Parathyroid adenoma (tissue), 2 donors: Measurements from ENCODE around the gene CXCL10.
"Not testable (repeated sequence)": the region's sequence is repeated elsewhere in the genome, so short reads cannot be mapped to it uniquely, and the experiment has no call there.

Experiments used
- H2AFZ ChIP-seq: fragments of 300-600 bp; sonication (generic); one replicate; pipeline ENCODE4 v1.7.0; 2017; ENCODE audit warnings: antibody characterized with exemption, mild to moderate bottlenecking
- H3K27ac ChIP-seq: fragments of 300-600 bp; sonication (generic); one replicate; pipeline ENCODE4 v1.7.0; 2017
- H3K27me3 ChIP-seq: fragments of 300-600 bp; sonication (generic); one replicate; pipeline ENCODE4 v1.7.0; 2017; ENCODE audit warnings: low read length; ENCODE audit not compliant: control insufficient read depth, insufficient read depth
- H3K36me3 ChIP-seq: fragments of 300-600 bp; sonication (generic); one replicate; pipeline ENCODE4 v1.7.0; 2017; ENCODE audit warnings: low read length; ENCODE audit not compliant: control insufficient read depth, insufficient read depth
- H3K4me1 ChIP-seq: fragments of 300-600 bp; sonication (generic); one replicate; pipeline ENCODE4 v1.7.0; 2017; ENCODE audit warnings: control low read depth
- H3K4me2 ChIP-seq: fragments of 300-600 bp; sonication (generic); one replicate; pipeline ENCODE4 v1.7.0; 2017; ENCODE audit warnings: low read length
- H3K4me3 ChIP-seq: fragments of 300-600 bp; sonication (generic); one replicate; pipeline ENCODE4 v1.7.0; 2017; ENCODE audit warnings: low read depth, low read length
- H3K79me2 ChIP-seq: fragments of 300-600 bp; sonication (generic); one replicate; pipeline ENCODE4 v1.7.0; 2017; ENCODE audit warnings: control low read depth
- H3K9ac ChIP-seq: fragments of 300-600 bp; sonication (generic); one replicate; pipeline ENCODE4 v1.7.0; 2017; ENCODE audit warnings: mild to moderate bottlenecking
- H3K9me3 ChIP-seq: fragments of 300-600 bp; sonication (generic); one replicate; pipeline ENCODE4 v1.7.0; 2017; ENCODE audit warnings: low read length; ENCODE audit not compliant: control insufficient read depth
- CTCF ChIP-seq: fragments of 300-600 bp; sonication (generic); IDR thresholded peaks from one replicate; pipeline ENCODE4 v1.7.0; 2017; ENCODE audit warnings: antibody characterized with exemption, mild to moderate bottlenecking
- donor health status: primary hyperparathyroidism.

CXCL10 gene

GRCh38 chr4:76001700-76002099 lies 21.6 kb downstream of the CXCL10 start:
- H3K36me3 ChIP-seq = no peaks in the 10 kb centered on the region
- H3K9ac ChIP-seq = no peak overlapping the region
- H3K79me2 ChIP-seq = no peaks in the 10 kb centered on the region
- H2AFZ ChIP-seq = no peak overlapping the region
- H3K27ac ChIP-seq = no peak overlapping the region
- no peaks in the 10 kb centered on the region for H3K9me3 ChIP-seq
- H3K4me2 ChIP-seq = no peak overlapping the region
- H3K27me3 ChIP-seq = no peaks in the 10 kb centered on the region
- no peaks in the 10 kb centered on the region for H3K4me1 ChIP-seq
- no peak for TF ChIP-seq CTCF
- no peak overlapping the region for H3K4me3 ChIP-seq

- Histone ChIP-seq H3K36me3 (no peaks in the 10 kb centered on the region), H3K9ac (no peak overlapping the region), H3K4me2 (no peak overlapping the region), H3K4me3 (no peak overlapping the region), H3K27ac (no peak overlapping the region), H3K27me3 (no peaks in the 10 kb centered on the region), H3K4me1 (no peaks in the 10 kb centered on the region), H3K79me2 (no peaks in the 10 kb centered on the region), H2AFZ (no peak overlapping the region), H3K9me3 (no peaks in the 10 kb centered on the region)
- no peak for TF ChIP-seq CTCF
These were observed 23.0 kb downstream of the CXCL10 start for GRCh38 chr4:76000279-76000678.

GRCh38 chr4:75998525-75999147 lies 24.7 kb downstream of the CXCL10 start:
- H3K9ac ChIP-seq, H3K4me1 ChIP-seq, H3K9me3 ChIP-seq, H3K27me3 ChIP-seq, H3K36me3 ChIP-seq, H3K27ac ChIP-seq, H3K79me2 ChIP-seq, H3K4me3 ChIP-seq, H2AFZ ChIP-seq, H3K4me2 ChIP-seq: not testable (repeated sequence)

GRCh38 chr4:75997946-75998345 lies 25.4 kb downstream of the CXCL10 start:
- Histone ChIP-seq H2AFZ (no peak overlapping the region), H3K9ac (no peak overlapping the region), H3K4me2 (no peak overlapping the region), H3K27me3 (no peaks in the 10 kb centered on the region), H3K79me2 (no peaks in the 10 kb centered on the region), H3K36me3 (no peaks in the 10 kb centered on the region), H3K4me3 (no peak overlapping the region), H3K27ac (no peak overlapping the region), H3K9me3 (no peaks in the 10 kb centered on the region), H3K4me1 (no peaks in the 10 kb centered on the region)
- no peak for TF ChIP-seq CTCF

- no peak overlapping the region for H3K4me3 ChIP-seq
- no peaks in the 10 kb centered on the region for H3K36me3 ChIP-seq
- H3K9ac ChIP-seq = no peak overlapping the region
- H3K9me3 ChIP-seq = no peaks in the 10 kb centered on the region
- TF ChIP-seq CTCF = no peak
- no peaks in the 10 kb centered on the region for H3K27me3 ChIP-seq
- H3K27ac ChIP-seq = no peak overlapping the region
- H3K4me1 ChIP-seq = no peaks in the 10 kb centered on the region
- no peaks in the 10 kb centered on the region for H3K79me2 ChIP-seq
- no peak overlapping the region for H3K4me2 ChIP-seq
- no peak overlapping the region for H2AFZ ChIP-seq
These were observed 26.2 kb downstream of the CXCL10 start for GRCh38 chr4:75997081-75997480.
